Caco-2 (cell line): ENCODE results near the gene ARL6IP4. TPM values are rescaled to one million over a fixed set of nuclear protein-coding genes. Genes with fewer than 3 reads are reported as not detected.

Source experiments
- BruUV-seq: library from RNA; stranded (reverse); fragments of 400-500 nt; replicated peaks from 2 replicates; lab custom pipeline; 2021; lab: Mats Ljungman, UMichigan
- CTCF ChIA-PET: fragments of 300-600 bp; sonication (Branson Sonifier 250); formaldehyde crosslinking; loops from one replicate; lab custom pipeline; 2022; ENCODE audit warnings: antibody characterized with exemption; lab: Charles Lee
- POLR2A ChIA-PET: fragments of 300-600 bp; sonication (Branson Sonifier 250); formaldehyde crosslinking; loops from one replicate; lab custom pipeline; 2022; ENCODE audit warnings: antibody characterized with exemption; lab: Charles Lee
- DNase-seq, 2 experiments: peaks; one replicate each; pipeline versions ENCODE4 v3.0.0 to v3.0.0-alpha.2; 2020 to 2022
- H3K27me3 ChIP-seq: replicated peaks from 2 replicates; pipeline ENCODE4 v1.6.0; 2011; ENCODE audit warnings: low read length; ENCODE audit not compliant: control insufficient read depth, insufficient read depth
- H3K36me3 ChIP-seq: 2 replicates; pipeline ENCODE4 v1.5.1; 2011; ENCODE audit warnings: low read length; ENCODE audit not compliant: control insufficient read depth, insufficient read depth
- H3K4me1 ChIP-seq: fragments of 250-450 bp; sonication (Bioruptor Pico); 2 replicates; pipeline ENCODE4 v1.5.1; 2020; ENCODE audit warnings: mild to moderate bottlenecking
- H3K4me3 ChIP-seq: 2 replicates; pipeline ENCODE4 v1.5.1; 2011; ENCODE audit warnings: low read depth, mild to moderate bottlenecking, control low read depth, low read length
- H3K9me3 ChIP-seq: fragments of 250-450 bp; sonication (Bioruptor Pico); 2 replicates; pipeline ENCODE4 v1.5.1; 2020; ENCODE audit warnings: mild to moderate bottlenecking, moderate library complexity
- H3K27ac Mint-ChIP-seq: one replicate; pipeline ENCODE4 v1.8.0; 2022; ENCODE audit warnings: mixed read lengths; ENCODE audit not compliant: unreplicated experiment
- H3K27me3 Mint-ChIP-seq: one replicate; pipeline ENCODE4 v1.8.0; 2022; ENCODE audit warnings: mixed read lengths; ENCODE audit not compliant: insufficient read depth, unreplicated experiment
- H3K36me3 Mint-ChIP-seq: one replicate; pipeline ENCODE4 v1.8.0; 2022; ENCODE audit warnings: mild to moderate bottlenecking, mixed read lengths; ENCODE audit not compliant: insufficient read depth, unreplicated experiment
- H3K4me1 Mint-ChIP-seq: one replicate; pipeline ENCODE4 v1.8.0; 2022; ENCODE audit warnings: low read depth, mixed read lengths; ENCODE audit not compliant: unreplicated experiment
- H3K4me3 Mint-ChIP-seq: one replicate; pipeline ENCODE4 v1.8.0; 2022; ENCODE audit warnings: mild to moderate bottlenecking, moderate library complexity, mixed read lengths; ENCODE audit not compliant: unreplicated experiment
- H3K9me3 Mint-ChIP-seq: one replicate; pipeline ENCODE4 v1.8.0; 2022; ENCODE audit warnings: mixed read lengths; ENCODE audit not compliant: unreplicated experiment
- intact Hi-C: fragments of 100-400 bp; cut with micrococcal nuclease; formaldehyde crosslinking; loops from one replicate; pipeline ENCODE4 v1.10.0; 2022; ENCODE audit not compliant: unreplicated experiment
- total RNA-seq: library from RNA; stranded (reverse); gene quantifications from 2 replicates; pipeline ENCODE4 v1.2.3, GENCODE V29; 2022
- TF ChIP-seq, protein P1 (sequence below), 2 experiments: fragments of 200-600 bp in 1 of 2; IDR thresholded peaks; 1 replicate in 1 of 2; 2 replicates in 1 of 2; pipeline versions ENCODE4 v1.5.1 to v1.8.0; 2011 to 2022; ENCODE audit warnings: antibody characterized with exemption in 1 of 2, control low read depth in 1 of 2, inconsistent platforms in 1 of 2, low read depth in 1 of 2, low read length in 1 of 2, mild to moderate bottlenecking in 1 of 2, moderate library complexity in 1 of 2; ENCODE audit not compliant: insufficient read depth in 1 of 2, severe bottlenecking in 1 of 2, unreplicated experiment in 1 of 2

The ARL6IP4 gene
- total RNA-seq, 1 experiment from 2014 or later: 103 TPM

- Histone ChIP-seq H3K4me3 (peak overlapping the region; percentile 74), H3K27me3 (no peaks in the 10 kb centered on the region), H3K9me3 (no peaks in the 10 kb centered on the region), H3K36me3 (no peaks in the 10 kb centered on the region), H3K4me1 (peaks cover 5% of the 10 kb centered on the region; the same call in 1 of the 2 replicates)
- TF ChIP-seq, protein P1, sequence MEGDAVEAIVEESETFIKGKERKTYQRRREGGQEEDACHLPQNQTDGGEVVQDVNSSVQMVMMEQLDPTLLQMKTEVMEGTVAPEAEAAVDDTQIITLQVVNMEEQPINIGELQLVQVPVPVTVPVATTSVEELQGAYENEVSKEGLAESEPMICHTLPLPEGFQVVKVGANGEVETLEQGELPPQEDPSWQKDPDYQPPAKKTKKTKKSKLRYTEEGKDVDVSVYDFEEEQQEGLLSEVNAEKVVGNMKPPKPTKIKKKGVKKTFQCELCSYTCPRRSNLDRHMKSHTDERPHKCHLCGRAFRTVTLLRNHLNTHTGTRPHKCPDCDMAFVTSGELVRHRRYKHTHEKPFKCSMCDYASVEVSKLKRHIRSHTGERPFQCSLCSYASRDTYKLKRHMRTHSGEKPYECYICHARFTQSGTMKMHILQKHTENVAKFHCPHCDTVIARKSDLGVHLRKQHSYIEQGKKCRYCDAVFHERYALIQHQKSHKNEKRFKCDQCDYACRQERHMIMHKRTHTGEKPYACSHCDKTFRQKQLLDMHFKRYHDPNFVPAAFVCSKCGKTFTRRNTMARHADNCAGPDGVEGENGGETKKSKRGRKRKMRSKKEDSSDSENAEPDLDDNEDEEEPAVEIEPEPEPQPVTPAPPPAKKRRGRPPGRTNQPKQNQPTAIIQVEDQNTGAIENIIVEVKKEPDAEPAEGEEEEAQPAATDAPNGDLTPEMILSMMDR (IDR thresholded peaks at IDR 0.05; ENCODE audit: insufficient read depth in 1 of 2, low read depth in 1 of 2, low read length in 1 of 2, severe bottlenecking in 1 of 2, unreplicated experiment in 1 of 2): no peak
- Mint-ChIP-seq H3K27me3 (no peaks in the 10 kb centered on the region), H3K4me1 (no peaks in the 10 kb centered on the region), H3K4me3 (peak overlapping the region; percentile 94), H3K27ac (peak overlapping the region; percentile 99), H3K36me3 (peaks cover 23% of the 10 kb centered on the region), H3K9me3 (no peaks in the 10 kb centered on the region)
- ChIA-PET CTCF (interaction anchor here (1.3 to 1.5 kb wide), 2 partner anchors 8 to 180 kb away, joined by 4 read pairs; partner anchors contain the start of gene ABCB9), POLR2A (interaction anchor here (0.6 to 1.9 kb wide), 5 partner anchors 24 to 636 kb away, joined by 3 to 9 read pairs (median 4); partner anchors contain the start of genes MPHOSPH9 and MTRFR)
- TSS peak; percentile 65 for BruUV-seq
- peak; percentile 98 for DNase-seq
- intact Hi-C loops: loop anchor here (1.0 kb wide), 2 partner anchors 8 to 259 kb away; partner anchors contain the start of genes ABCB9, MPHOSPH9 and MTRFR
Measured at GRCh38 chr12:122974274-122974891, 6.1 kb upstream of the ARL6IP4 start.

GRCh38 chr12:122974892-122975789 lies 5.3 kb upstream of the ARL6IP4 start, which contains the start of gene OGFOD2:
Gene OGFOD2 (plus strand): TSS chr12:122975244. CDS start chr12:122975252, 8 bp downstream.
- Histone ChIP-seq H3K4me3 (peak within 1 kb of the TSS; percentile 74), H3K36me3 (no peaks in the 10 kb centered on the region), H3K27me3 (no peaks in the 10 kb centered on the region), H3K9me3 (no peaks in the 10 kb centered on the region), H3K4me1 (peaks cover 5% of the 10 kb centered on the region; the same call in 1 of the 2 replicates)
- BruUV-seq: TSS peak; percentile 50
- ChIA-PET CTCF (interaction anchor here (1.3 to 1.5 kb wide), 2 partner anchors 9 to 181 kb away, joined by 4 read pairs; partner anchors contain the start of gene ABCB9), POLR2A (interaction anchor here (0.5 to 1.9 kb wide), 7 partner anchors 9 to 636 kb away, joined by 3 to 9 read pairs (median 4); partner anchors contain the start of genes ABCB9, MPHOSPH9 and MTRFR)
- DNase-seq: peak; percentile 90 to 92
- H3K27ac Mint-ChIP-seq: peak within 1 kb of the TSS; percentile 99
- H3K4me1 Mint-ChIP-seq: no peaks in the 10 kb centered on the region
- no peaks in the 10 kb centered on the region for H3K27me3 Mint-ChIP-seq
- intact Hi-C loops: loop anchor here (1.0 kb wide), 2 partner anchors 9 to 258 kb away; partner anchors contain the start of genes ABCB9, MPHOSPH9 and MTRFR
- H3K9me3 Mint-ChIP-seq: no peaks in the 10 kb centered on the region
- TF ChIP-seq, protein P1 (IDR thresholded peaks at IDR 0.05; ENCODE audit: insufficient read depth in 1 of 2, low read depth in 1 of 2, low read length in 1 of 2, severe bottlenecking in 1 of 2, unreplicated experiment in 1 of 2): no peak
- H3K4me3 Mint-ChIP-seq: peak within 1 kb of the TSS; percentile 94
- H3K36me3 Mint-ChIP-seq: peaks cover 30% of the 10 kb centered on the region
